NCI-H1930 (cell line): Measurements from ENCODE around the gene ARRDC2.
"Not testable (repeated sequence)": the region's sequence is repeated elsewhere in the genome, so short reads cannot be mapped to it uniquely, and the experiment has no call there.

Experiments
- DNase-seq, 2 experiments: peaks; one replicate each; lab custom pipeline; 2025; lab: John Stamatoyannopoulos, UW

ARRDC2 gene

DNA sequence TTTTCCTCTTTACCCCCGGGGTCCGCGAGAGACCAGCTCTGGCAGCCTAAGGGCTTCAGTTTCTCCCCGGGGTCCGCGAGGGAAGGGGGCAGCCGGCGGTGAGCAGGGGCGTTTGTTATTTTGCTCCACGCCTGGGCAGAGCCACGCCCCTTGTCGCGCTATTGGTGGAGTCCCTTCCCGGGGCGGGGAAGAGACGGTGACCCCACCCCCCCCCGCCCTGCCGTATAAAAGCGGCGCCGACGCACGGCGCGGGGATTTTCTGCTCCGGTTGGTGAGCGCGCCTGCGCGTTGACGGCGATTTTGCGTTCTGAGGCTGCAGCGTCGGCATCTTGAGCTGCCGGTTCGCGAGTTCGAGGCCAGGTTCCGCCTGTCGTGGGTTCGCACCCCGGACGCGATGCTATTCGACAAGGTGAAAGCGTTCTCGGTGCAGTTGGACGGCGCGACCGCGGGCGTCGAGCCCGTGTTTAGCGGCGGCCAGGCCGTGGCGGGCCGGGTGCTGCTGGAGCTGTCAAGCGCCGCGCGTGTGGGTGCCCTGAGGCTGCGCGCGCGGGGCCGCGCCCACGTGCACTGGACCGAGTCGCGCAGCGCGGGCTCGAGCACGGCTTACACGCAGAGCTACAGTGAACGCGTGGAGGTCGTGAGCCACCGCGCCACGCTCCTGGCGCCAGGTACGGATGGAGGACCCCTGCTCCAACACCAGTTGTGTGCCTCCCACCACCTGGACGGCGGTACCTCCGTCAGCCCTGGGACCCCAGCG, at the start of gene ARRDC2:
ARRDC2 (plus strand) TSS at position 254 of the 757 bp plus-strand sequence; CDS start at position 395, 141 bp downstream.
- DNase-seq: peak; percentile 71 to 87

DNA sequence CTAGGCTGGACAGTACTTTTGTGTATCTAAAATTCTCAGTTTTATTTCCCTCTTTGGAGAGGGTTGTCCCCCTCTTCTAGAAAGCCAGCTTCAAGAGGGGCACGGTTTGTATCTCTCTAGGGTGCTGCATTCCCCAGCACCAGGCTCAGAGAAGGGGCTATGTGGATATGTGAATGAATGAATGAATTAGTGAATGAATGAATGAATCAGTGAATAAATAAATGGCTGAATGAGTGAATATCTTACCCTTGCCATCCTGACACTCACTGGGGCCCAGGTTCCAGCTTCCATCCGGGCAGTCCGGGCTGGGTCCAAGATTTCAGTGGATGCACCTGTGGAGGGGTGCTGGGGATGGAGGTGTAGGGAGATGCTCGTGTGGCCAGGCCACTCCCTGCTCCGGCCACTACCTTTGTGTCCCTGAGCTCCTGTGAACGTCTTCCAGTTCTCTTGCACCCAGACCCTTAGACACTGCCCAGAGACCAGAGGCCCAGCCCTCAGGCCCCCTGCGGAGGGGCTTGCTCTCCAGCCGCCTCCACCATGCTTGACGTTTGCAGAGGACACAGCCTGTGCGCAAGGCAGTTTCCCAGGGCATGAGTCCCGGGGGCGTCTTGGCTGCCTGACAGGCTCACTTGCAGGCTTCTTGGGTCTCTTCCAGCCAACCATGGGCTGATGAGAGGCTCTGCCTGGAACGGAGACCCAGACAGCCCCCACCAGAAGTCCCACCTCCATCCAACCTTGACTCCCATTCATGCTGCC, 43.9 kb upstream of the ARRDC2 start:
- no peak for DNase-seq

DNA sequence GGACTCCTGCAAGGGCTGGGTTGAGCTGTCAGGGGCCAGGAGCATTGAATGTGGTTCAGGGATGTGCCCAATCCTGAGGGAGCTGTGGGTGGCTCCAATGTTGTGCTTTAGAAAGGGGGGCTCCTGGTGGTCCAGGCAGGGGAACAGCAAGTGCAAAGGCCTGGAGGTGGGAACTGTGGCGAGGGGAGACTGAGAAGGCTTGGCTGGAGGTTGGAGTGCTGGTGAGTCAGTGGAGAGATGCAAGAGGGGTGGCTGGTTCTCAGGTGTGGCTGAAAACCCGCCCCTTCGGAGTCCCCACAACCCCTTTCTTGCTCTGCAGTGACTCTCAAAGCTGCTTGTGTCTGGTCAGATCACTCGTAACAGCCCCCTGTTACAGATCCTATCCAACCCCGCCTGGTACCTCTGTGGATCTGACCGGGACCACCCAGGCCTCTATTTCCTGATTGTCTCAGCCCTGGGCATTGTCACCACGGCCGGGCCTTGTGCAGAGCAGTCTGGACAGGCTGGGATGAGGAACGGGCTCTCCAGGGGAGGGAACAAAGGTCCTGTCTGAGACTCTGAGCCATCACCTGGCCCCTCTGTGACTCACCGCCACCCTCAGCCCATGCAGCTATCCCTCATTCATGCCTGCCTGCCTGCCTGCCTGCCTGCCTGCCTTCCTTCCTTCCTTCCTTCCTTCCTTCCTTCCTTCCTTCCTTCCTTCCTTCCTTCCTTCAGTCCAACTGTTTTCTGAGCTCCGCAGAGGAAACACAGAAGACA, 42.4 kb upstream of the ARRDC2 start:
- no peak for DNase-seq

DNA sequence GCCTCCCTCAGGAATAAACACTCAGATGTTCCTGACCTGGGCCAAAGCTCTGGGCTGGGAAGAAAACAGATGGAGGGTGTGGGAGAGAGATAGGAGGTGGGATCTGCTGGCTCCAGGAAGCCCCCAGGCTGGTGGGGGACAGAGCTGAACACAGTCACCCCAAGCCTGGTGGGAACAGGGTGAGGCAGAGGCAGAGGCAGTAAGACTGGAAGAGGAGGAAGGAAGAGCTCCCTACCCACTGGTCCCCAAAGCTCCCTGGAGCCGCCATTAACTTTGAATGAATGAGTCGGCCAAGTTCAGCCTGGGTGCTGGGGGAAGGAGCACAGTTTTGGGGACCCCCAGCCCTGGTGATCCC, 41.9 kb upstream of the ARRDC2 start:
- DNase-seq: no peak

DNA sequence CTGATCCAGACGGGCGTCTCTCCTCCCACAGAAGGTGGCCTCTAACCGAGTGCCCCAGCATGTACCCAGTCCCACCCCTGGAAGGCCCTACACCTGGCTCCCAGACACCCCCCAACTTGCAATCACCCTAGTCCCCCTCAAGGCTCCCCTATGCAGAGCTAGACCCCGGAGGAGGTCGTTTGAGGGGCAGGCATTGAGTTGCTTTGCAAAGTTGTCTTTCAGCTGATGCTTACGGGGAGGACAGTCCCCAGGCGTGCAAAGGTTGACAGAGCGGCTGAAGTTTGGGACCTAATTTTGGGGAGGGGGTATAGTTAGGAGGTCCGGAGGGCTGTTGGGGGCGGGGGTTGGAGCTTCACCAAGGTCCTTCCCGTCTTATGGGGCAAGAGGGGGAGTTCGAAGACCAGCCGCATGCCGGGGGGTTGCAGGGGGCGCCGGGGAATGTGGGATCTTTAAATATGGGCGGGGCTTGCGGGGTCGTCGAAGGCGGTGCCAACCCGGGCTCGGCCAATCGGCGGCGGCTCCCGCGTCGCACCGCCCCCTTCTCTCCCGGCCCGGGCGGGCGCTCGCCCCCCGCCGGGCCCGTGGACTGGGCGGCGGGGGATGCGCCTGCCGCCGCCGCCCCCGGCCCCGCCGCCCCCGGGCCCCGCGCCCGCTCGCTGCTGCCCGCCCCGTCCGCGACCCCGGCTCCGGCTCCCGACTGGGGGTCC, 41.3 kb upstream of the ARRDC2 start, which contains the start of gene KCNN1:
KCNN1 (plus strand) TSS at position 558 of the 707 bp plus-strand sequence. CDS start 6,782 bp downstream, outside the sequence.
- no peak for DNase-seq

DNA sequence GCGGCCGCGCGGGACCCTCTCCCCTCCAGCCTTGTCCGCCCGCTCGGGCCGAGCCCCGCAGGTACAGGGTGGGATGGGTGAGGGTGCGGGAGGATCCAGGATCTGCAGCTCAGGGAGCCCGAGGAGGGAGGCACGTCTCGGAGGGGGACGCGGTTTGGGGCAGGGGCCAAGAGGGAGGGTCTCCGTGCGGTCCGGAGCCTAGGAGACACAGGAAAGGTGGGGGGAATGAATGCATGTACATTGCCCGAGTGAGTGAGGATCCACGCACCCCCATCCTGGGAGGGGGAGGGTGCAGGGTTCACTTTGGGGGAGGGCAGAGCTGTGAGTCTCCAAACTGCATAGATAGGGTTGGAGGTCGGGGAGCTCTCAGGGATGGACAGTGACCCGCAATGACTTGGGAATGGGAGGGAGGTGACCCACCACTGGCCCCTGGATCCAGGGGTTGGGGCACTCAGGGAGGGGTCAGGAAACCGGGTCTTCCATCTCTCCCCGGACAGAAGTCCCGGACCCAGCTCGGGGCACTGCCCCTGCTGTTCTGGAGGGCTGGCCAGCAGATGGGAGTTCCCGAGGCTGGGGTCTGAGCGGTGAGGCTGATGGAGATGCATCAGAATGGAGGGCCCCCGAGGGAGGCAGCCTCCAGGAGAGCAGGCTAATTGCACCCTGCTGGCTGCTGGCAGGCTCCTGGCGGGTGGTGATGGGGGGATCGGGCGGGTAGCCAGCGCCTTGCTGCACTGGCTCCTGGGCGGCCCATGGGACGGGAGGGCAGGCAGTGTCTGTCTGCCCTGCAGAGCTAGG, 40.5 kb upstream of the ARRDC2 start:
- no peak for DNase-seq

DNA sequence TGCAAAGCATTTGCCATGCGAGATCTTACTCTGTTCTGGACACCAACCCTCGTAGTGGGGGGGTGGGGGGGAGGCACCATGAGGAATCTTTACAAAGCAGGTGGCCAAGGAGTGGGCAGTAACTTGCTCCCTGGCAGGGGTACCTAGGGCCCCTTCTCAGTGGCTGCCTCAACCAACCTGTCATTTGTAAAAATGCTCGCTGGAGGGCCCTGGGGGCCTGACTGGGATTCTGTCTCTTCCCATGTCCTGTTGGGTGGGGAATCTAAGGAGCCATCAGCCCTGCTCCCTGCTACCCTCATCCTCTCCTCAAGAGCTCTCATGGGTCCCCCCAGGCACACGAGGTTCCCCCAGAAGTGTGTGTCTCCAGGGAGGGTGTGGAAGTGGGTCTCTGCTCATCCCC, 39.6 kb upstream of the ARRDC2 start:
- DNase-seq: no peak

DNA sequence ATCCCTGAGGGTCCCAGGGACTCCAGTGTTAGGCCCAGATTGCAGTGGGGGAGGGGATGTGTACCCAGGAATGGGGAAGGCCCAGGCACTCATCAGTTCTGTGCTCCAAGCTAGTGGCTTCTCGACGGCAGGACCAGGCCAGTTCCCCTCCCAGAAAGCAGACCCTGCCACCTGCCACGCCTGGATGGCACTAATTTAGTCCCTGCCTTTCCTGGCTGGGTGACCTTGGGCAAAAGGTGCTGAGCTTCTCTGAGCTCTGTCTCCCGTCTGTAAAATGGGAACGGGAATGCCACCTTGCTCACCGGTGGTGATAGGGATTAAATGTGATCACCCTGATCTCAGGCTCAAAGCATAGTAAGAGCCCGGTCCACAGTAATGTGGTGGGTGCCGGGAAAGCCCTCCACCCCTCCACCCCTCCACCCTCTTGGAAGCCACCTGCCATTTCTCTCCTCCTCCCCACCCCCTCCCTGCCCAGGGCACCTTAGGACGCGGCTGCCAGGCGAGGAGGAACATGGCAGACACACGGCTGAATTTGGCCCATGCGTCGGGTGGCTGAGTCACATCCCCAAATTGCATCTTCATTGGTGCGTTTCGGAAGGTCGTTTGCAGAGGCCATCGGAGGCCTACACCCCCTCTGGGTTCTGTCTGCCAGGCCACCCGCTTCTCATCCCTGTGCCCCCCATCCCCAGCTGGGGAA, 38.7 kb upstream of the ARRDC2 start:
- DNase-seq: no peak

DNA sequence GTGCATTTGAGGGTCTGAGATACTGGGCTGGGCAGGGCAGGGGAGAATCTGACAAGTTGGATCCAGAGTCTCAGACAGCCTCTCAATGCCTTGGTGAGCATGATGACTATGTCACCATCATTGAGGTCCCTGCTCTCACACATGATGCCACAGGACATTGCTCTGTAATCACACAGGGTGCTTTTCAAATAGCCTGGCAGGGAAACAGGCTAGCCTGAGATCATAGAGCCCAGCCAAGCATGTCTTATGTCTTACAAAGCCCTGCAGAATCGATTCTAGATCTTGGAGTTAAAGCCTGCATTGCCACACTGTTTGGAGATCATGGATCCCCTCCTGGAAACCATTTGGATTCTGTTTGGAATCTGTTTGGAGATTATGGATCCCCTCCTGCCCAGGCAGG, 35.7 kb upstream of the ARRDC2 start:
- DNase-seq: no peak

DNA sequence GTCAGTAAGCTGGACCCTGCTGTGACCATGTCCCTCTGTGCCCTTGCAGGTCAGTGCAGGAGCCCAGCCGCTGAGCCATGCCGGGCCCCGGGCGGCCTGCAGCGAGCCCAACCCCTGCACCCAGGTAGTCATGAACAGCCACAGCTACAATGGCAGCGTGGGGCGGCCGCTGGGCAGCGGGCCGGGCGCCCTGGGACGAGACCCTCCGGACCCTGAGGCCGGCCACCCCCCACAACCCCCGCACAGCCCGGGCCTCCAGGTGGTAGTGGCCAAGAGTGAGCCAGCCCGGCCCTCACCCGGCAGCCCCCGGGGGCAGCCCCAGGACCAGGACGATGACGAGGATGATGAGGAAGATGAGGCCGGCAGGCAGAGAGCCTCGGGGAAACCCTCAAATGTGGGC, 34.2 kb upstream of the ARRDC2 start:
- DNase-seq: no peak

DNA sequence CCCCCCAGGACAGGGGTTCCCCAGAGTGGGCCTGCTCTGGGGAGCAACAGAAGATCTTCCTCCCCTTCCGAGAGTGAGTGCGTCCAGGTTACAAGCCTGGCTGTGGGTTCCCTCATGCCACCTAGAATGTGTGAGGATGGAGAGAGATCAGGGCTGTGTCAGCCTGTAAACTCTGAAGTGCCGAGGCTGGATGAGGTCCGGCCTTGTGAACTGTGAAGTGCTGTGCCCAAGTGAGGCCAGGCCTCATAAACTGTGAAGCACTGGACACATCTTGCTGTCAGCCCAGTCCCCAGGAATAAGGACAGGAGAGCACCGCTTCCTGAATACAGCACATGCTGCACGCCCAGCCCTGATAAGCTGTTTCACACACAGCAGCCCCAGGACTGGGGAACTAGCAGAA, 33.4 kb upstream of the ARRDC2 start:
- DNase-seq: no peak

DNA sequence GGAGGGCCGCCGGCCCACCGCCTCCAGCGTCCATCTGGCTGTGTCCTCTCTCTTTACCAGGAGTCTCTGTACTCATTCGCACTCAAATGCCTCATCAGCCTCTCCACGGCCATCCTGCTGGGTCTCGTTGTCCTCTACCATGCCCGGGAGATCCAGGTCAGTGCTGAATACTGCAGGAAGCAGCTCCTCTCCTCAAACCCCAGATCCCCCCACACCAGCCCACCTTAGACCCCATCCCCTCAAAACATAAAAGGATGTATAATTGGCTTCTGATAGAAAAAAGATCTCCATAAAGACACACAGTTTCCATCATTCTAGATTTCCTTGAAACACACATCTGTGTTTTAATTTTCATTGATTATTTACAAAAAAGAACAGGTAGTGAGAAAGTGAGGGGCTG, 32.9 kb upstream of the ARRDC2 start:
- DNase-seq: no peak

DNA sequence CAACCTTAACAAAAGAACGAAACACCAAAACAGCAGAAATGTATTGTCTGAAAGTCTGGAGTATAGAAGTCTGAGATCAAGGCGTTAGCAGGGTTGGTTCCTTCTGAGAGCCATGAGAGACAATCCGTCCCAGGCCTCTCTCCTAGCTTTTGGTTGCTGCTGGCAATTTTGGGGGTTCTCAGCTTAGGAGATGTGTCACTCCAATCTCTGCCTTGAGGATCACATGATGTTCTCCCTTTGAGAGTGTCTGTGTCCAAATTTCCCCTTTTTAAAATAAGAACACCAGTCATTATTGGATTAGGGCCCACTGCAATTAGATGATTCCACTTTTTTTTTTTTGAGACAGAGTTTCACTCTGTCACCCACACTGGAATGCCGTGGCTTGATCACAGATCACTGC, 30.9 kb upstream of the ARRDC2 start:
- DNase-seq: no peak

DNA sequence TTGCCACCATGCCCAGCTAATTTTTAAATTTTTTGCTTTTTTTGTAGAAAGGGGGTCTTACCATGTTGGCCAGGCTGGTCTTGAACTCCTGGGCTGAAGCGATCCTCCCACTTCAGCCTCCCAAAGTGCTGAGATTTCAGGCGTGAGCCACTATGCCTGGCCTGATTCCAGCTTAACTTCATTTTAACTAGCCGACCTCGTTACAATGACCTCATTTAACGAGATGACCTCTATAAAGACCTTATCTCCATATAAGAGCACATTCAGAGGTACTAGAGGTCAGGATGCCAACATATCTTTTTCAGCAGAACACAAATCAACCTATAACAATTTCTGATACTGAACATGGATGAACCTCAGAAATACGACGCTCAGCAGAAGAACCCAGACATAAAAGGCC, 30.5 kb upstream of the ARRDC2 start:
- DNase-seq: no peak

DNA sequence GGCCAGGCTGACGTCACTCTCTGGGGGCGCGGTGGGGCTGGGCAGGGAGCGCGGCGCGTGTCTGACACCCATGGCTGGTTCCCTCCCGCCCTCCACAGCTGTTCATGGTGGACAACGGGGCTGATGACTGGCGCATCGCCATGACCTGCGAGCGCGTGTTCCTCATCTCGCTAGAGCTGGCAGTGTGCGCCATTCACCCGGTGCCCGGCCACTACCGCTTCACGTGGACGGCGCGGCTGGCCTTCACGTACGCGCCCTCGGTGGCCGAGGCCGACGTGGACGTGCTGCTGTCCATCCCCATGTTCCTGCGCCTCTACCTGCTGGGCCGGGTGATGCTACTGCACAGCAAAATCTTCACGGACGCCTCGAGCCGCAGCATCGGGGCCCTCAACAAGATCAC, 26.4 kb upstream of the ARRDC2 start:
- no peak for DNase-seq

DNA sequence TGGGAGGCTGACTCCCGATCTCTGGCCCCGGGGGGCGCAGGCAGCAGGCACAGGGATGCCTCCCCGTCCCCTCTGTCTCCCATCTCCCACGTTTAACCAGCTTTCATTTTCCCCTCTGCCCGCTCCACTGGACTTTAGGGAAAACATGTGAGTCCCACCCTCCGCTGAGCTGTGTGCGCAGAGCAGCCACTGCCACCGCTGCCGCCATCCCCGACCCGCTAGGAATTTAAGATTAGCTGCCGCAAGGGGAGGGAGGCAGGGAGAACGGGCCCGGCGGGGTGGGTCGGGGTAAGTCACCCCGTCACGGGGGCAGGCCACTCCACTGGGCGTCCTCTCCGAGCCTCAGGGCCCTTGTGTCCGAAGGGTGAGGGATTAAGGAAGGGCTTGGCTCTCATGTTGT, 25.5 kb upstream of the ARRDC2 start:
- DNase-seq: no peak

DNA sequence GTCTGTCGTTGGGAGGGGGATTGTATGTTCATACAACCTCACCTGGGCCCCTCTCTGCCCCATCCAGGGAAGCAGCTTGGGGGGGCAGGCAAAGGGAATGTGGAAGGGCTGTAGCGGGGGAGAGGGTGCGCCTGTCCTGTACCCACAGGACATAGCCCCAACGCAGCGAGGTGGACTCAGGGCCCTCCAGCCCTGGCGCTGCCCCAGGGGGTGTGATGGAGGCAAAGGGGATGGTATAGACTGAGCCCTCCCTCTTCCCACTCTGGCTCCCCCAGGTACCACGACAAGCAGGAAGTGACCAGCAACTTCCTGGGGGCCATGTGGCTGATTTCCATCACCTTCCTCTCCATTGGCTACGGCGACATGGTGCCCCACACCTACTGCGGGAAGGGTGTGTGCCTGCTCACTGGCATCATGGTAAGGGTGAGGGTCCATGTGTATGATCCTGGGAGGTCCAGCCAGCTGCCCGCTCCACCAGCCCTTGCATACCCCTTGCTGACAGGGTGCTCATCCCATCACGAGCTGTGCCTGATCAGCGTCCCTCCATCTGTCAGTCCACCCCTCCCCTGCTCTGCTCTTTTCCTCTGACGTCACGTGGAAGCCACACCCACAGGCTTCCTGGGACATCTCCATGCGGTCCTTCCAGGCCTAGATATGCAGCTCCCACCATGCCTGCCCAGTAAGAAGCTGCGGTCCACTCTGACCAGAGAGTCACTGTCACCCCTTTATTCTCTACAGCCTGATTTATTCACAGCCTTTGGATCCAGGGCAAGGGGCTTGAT, 22.7 kb upstream of the ARRDC2 start:
- no peak for DNase-seq

DNA sequence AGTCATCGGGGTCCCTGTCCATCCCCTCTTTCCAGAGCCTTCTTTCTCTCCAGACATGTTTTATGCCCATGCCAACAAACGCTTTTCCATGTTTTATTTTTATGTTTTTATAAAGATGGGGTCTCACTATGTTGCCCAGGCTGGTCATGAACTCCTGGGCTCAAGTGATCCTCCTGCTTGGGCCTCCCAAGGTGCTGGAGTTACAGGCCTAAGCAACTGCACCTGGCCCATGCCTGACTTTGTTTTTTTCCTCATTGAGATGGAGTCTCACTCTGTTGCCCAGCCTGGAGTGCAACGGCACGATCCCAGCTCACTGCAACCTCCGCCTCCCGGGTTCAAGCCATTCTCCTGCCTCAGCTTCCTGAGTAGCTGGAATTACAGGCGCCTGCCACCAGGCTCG, 21.4 kb upstream of the ARRDC2 start:
- DNase-seq: not testable (repeated sequence)

DNA sequence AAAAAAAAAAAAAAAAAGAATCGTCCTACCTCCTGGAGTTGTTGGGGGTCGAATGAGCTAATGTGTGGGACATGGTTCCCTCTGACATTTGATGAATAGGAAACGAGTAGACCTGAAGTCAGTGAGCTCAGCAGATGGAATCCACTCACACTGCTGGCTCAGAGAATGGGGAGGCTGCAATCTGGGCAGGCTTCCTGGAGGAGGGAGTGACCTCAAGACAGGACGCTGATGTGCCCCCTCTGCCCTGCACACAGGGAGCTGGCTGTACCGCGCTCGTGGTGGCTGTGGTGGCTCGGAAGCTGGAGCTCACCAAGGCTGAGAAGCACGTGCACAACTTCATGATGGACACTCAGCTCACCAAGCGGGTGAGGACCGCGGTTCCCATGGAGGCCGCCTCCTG, 19.8 kb upstream of the ARRDC2 start:
- DNase-seq: no peak
